Parathyroid adenoma (tissue), 2 donors: ENCODE data around the gene LYSMD2.

ENCODE experiments used
- H2AFZ ChIP-seq: fragments of 300-600 bp; sonication (generic); one replicate; pipeline ENCODE4 v1.7.0; 2017; ENCODE audit warnings: antibody characterized with exemption, mild to moderate bottlenecking
- H3K27ac ChIP-seq: fragments of 300-600 bp; sonication (generic); one replicate; pipeline ENCODE4 v1.7.0; 2017
- H3K27me3 ChIP-seq: fragments of 300-600 bp; sonication (generic); one replicate; pipeline ENCODE4 v1.7.0; 2017; ENCODE audit warnings: low read length; ENCODE audit not compliant: control insufficient read depth, insufficient read depth
- H3K36me3 ChIP-seq: fragments of 300-600 bp; sonication (generic); one replicate; pipeline ENCODE4 v1.7.0; 2017; ENCODE audit warnings: low read length; ENCODE audit not compliant: control insufficient read depth, insufficient read depth
- H3K4me1 ChIP-seq: fragments of 300-600 bp; sonication (generic); one replicate; pipeline ENCODE4 v1.7.0; 2017; ENCODE audit warnings: control low read depth
- H3K4me2 ChIP-seq: fragments of 300-600 bp; sonication (generic); one replicate; pipeline ENCODE4 v1.7.0; 2017; ENCODE audit warnings: low read length
- H3K4me3 ChIP-seq: fragments of 300-600 bp; sonication (generic); one replicate; pipeline ENCODE4 v1.7.0; 2017; ENCODE audit warnings: low read depth, low read length
- H3K79me2 ChIP-seq: fragments of 300-600 bp; sonication (generic); one replicate; pipeline ENCODE4 v1.7.0; 2017; ENCODE audit warnings: control low read depth
- H3K9ac ChIP-seq: fragments of 300-600 bp; sonication (generic); one replicate; pipeline ENCODE4 v1.7.0; 2017; ENCODE audit warnings: mild to moderate bottlenecking
- H3K9me3 ChIP-seq: fragments of 300-600 bp; sonication (generic); one replicate; pipeline ENCODE4 v1.7.0; 2017; ENCODE audit warnings: low read length; ENCODE audit not compliant: control insufficient read depth
- TF ChIP-seq, protein P1 (sequence below): fragments of 300-600 bp; sonication (generic); IDR thresholded peaks from one replicate; pipeline ENCODE4 v1.7.0; 2017; ENCODE audit warnings: antibody characterized with exemption, mild to moderate bottlenecking
- donor health status: primary hyperparathyroidism.

The LYSMD2 gene

DNA sequence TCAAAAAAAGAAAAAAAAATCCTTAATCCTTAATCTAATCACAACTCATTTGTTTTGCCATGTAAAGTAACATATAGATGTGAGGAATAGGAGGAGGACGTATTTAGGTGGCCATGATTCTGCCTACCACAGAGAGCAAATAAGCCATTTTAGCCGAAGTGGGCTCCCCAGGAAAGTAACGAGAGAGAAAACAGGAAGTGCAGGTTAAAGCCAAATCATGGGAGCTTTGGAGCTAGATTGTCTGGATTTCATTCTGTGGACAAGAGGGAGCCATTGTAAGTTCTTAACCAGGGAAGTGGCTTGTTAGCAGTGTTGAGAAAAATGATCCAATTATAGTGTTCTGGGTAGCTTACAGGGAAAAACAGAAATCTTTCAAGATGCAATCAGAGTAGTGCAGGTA lies 23.4 kb upstream of the LYSMD2 start:
- TF ChIP-seq, protein P1, sequence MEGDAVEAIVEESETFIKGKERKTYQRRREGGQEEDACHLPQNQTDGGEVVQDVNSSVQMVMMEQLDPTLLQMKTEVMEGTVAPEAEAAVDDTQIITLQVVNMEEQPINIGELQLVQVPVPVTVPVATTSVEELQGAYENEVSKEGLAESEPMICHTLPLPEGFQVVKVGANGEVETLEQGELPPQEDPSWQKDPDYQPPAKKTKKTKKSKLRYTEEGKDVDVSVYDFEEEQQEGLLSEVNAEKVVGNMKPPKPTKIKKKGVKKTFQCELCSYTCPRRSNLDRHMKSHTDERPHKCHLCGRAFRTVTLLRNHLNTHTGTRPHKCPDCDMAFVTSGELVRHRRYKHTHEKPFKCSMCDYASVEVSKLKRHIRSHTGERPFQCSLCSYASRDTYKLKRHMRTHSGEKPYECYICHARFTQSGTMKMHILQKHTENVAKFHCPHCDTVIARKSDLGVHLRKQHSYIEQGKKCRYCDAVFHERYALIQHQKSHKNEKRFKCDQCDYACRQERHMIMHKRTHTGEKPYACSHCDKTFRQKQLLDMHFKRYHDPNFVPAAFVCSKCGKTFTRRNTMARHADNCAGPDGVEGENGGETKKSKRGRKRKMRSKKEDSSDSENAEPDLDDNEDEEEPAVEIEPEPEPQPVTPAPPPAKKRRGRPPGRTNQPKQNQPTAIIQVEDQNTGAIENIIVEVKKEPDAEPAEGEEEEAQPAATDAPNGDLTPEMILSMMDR, result no peak
- H3K4me2 ChIP-seq, result no peak overlapping the region
- no peak overlapping the region for H3K9ac ChIP-seq
- no peak overlapping the region for H3K27ac ChIP-seq
- H3K9me3 ChIP-seq, result no peaks in the 10 kb centered on the region
- H3K4me3 ChIP-seq, result no peak overlapping the region
- H3K36me3 ChIP-seq, result no peaks in the 10 kb centered on the region
- H3K4me1 ChIP-seq, result no peaks in the 10 kb centered on the region
- H2AFZ ChIP-seq, result no peak overlapping the region
- H3K27me3 ChIP-seq, result no peaks in the 10 kb centered on the region
- no peaks in the 10 kb centered on the region for H3K79me2 ChIP-seq

GRCh38 chr15:51759557-51760070 lies 22.2 kb upstream of the LYSMD2 start:
- H3K27me3 ChIP-seq, result no peaks in the 10 kb centered on the region
- no peak overlapping the region for H3K27ac ChIP-seq
- no peaks in the 10 kb centered on the region for H3K4me1 ChIP-seq
- no peaks in the 10 kb centered on the region for H3K36me3 ChIP-seq
- TF ChIP-seq, protein P1, result no peak
- H3K4me2 ChIP-seq, result no peak overlapping the region
- H2AFZ ChIP-seq, result no peak overlapping the region
- H3K9me3 ChIP-seq, result no peaks in the 10 kb centered on the region
- no peak overlapping the region for H3K4me3 ChIP-seq
- H3K79me2 ChIP-seq, result no peaks in the 10 kb centered on the region
- no peak overlapping the region for H3K9ac ChIP-seq

GRCh38 chr15:51758645-51759044 lies 21.2 kb upstream of the LYSMD2 start:
- H3K4me1 ChIP-seq, result no peaks in the 10 kb centered on the region
- H3K27ac ChIP-seq, result no peak overlapping the region
- no peak overlapping the region for H3K9ac ChIP-seq
- no peak overlapping the region for H3K4me2 ChIP-seq
- H3K79me2 ChIP-seq, result no peaks in the 10 kb centered on the region
- H2AFZ ChIP-seq, result no peak overlapping the region
- no peaks in the 10 kb centered on the region for H3K9me3 ChIP-seq
- no peaks in the 10 kb centered on the region for H3K27me3 ChIP-seq
- no peaks in the 10 kb centered on the region for H3K36me3 ChIP-seq
- H3K4me3 ChIP-seq, result no peak overlapping the region
- TF ChIP-seq, protein P1, result no peak

DNA sequence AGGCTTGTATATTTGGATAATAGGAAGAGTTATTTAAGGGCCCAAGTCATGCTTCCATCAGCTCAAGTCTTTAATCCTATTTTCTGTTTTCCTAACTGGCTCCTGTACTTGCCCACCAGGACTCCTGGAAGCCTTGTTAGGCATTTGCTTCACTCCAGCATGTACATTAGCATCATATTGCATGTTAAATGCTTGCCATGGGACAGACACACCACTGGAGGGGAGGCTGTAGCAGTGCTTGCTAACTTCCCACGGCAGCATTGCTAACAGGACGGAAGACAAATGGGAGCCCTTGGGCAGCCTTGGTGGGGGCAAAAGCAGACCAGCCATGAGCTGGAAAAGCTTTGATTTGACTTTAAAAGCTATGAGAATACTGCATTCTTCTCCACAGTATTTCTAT lies 20.0 kb upstream of the LYSMD2 start:
- Histone ChIP-seq H2AFZ (no peak overlapping the region), H3K79me2 (no peaks in the 10 kb centered on the region), H3K9ac (no peak overlapping the region), H3K4me1 (no peaks in the 10 kb centered on the region), H3K27me3 (no peaks in the 10 kb centered on the region), H3K4me3 (no peak overlapping the region), H3K4me2 (no peak overlapping the region), H3K36me3 (no peaks in the 10 kb centered on the region), H3K9me3 (no peaks in the 10 kb centered on the region), H3K27ac (no peak overlapping the region)
- TF ChIP-seq, protein P1, result no peak

GRCh38 chr15:51756482-51756881 lies 19.0 kb upstream of the LYSMD2 start:
- no peak overlapping the region for H3K27ac ChIP-seq
- H3K9me3 ChIP-seq, result no peaks in the 10 kb centered on the region
- H3K9ac ChIP-seq, result no peak overlapping the region
- no peak overlapping the region for H3K4me3 ChIP-seq
- H3K36me3 ChIP-seq, result no peaks in the 10 kb centered on the region
- TF ChIP-seq, protein P1, result no peak
- no peaks in the 10 kb centered on the region for H3K79me2 ChIP-seq
- no peaks in the 10 kb centered on the region for H3K4me1 ChIP-seq
- no peak overlapping the region for H2AFZ ChIP-seq
- H3K27me3 ChIP-seq, result no peaks in the 10 kb centered on the region
- no peak overlapping the region for H3K4me2 ChIP-seq
